ENCODE results near the gene LARGE1.
"Not testable (repeated sequence)": the region's sequence is repeated elsewhere in the genome, so short reads cannot be mapped to it uniquely, and the experiment has no call there.

The LARGE1 gene

GRCh38 chr22:33883561-33883960 is 36.7 kb downstream of the LARGE1 start:
- DNase-seq = no peak

- DNase-seq = no peak
Observed at GRCh38 chr22:33882991-33883390, 37.3 kb downstream of the LARGE1 start.

- DNase-seq = no peak
Observed at GRCh38 chr22:33880986-33881385, 39.3 kb downstream of the LARGE1 start.

- no peak for DNase-seq
Observed at GRCh38 chr22:33879796-33880195, 40.5 kb downstream of the LARGE1 start.

- no peak for DNase-seq
Observed at GRCh38 chr22:33875316-33875715, 45.0 kb downstream of the LARGE1 start.

- DNase-seq = no peak
Observed at GRCh38 chr22:33874206-33874605, 46.1 kb downstream of the LARGE1 start.

GRCh38 chr22:33873666-33874065 is 46.6 kb downstream of the LARGE1 start:
- no peak for DNase-seq

- DNase-seq = no peak
Observed at GRCh38 chr22:33873186-33873585, 47.1 kb downstream of the LARGE1 start.

- DNase-seq = no peak
Observed at GRCh38 chr22:33871935-33872334, 48.3 kb downstream of the LARGE1 start.

GRCh38 chr22:33869946-33870345 is 50.3 kb downstream of the LARGE1 start:
- DNase-seq = no peak

GRCh38 chr22:33867971-33868370 is 52.3 kb downstream of the LARGE1 start:
- no peak for DNase-seq

- no peak for DNase-seq
Observed at GRCh38 chr22:33867118-33867866, 53.0 kb downstream of the LARGE1 start.

GRCh38 chr22:33866511-33866910 is 53.8 kb downstream of the LARGE1 start:
- DNase-seq = no peak

GRCh38 chr22:33865996-33866395 is 54.3 kb downstream of the LARGE1 start:
- DNase-seq = no peak

GRCh38 chr22:33865248-33865647 is 55.0 kb downstream of the LARGE1 start:
- DNase-seq = no peak

- DNase-seq = no peak
Observed at GRCh38 chr22:33864723-33865130, 55.5 kb downstream of the LARGE1 start.

- DNase-seq = no peak
Observed at GRCh38 chr22:33861216-33861875, 58.9 kb downstream of the LARGE1 start.

- no peak for DNase-seq
Observed at GRCh38 chr22:33860386-33860785, 59.9 kb downstream of the LARGE1 start.

- DNase-seq = no peak
Observed at GRCh38 chr22:33859311-33859710, 61.0 kb downstream of the LARGE1 start.

GRCh38 chr22:33858653-33859052 is 61.6 kb downstream of the LARGE1 start:
- DNase-seq = not testable (repeated sequence)

- DNase-seq = not testable (repeated sequence)
Observed at GRCh38 chr22:33857767-33858166, 62.5 kb downstream of the LARGE1 start.

- no peak for DNase-seq
Observed at GRCh38 chr22:33854724-33855123, 65.6 kb downstream of the LARGE1 start.

GRCh38 chr22:33853200-33854097 is 66.8 kb downstream of the LARGE1 start:
- DNase-seq = no peak
